ENCODE data around the gene RABL2A.

- TF ChIP-seq CTCF (IDR thresholded peaks at IDR 0.05 in 4 of 5, conservative IDR thresholded peaks at IDR 0.05 in 1 of 5) = no peak
- TF ChIP-seq POLR2A (IDR thresholded peaks at IDR 0.05) = no peak
Measured at GRCh38 chr2:113686537-113686936, 59.5 kb downstream of the RABL2A start.

All from gastrocnemius medialis (tissue), 4 donors.